HG02885 (cell line): ENCODE data around the gene FAHD1.

Experiments used
- ATAC-seq: cut with Tn5 transposase; IDR thresholded peaks from one replicate; pipeline ENCODE4 v1.9.1; 2021; ENCODE audit warnings: mild to moderate bottlenecking; ENCODE audit not compliant: unreplicated experiment, poor library complexity

Gene FAHD1

GRCh38 chr16:1826691-1827573 is at the start of gene FAHD1, which contains the start of gene HAGH:
TSS of gene FAHD1 (plus strand) at chr16:1827206. CDS start at chr16:1827239, 33 bp downstream.
TSS of gene HAGH (minus strand) at chr16:1826825. CDS start at chr16:1826787, 38 bp downstream.
- peak; percentile 86 for ATAC-seq

GRCh38 chr16:1777375-1778199 is 49.4 kb upstream of the FAHD1 start:
- no peak for ATAC-seq

- ATAC-seq, result no peak
Measured at GRCh38 chr16:1778200-1779179, 48.5 kb upstream of the FAHD1 start.

- ATAC-seq, result no peak
Measured at GRCh38 chr16:1779234-1779701, 47.7 kb upstream of the FAHD1 start.

- no peak for ATAC-seq
Measured at GRCh38 chr16:1779741-1780676, 47.0 kb upstream of the FAHD1 start.

GRCh38 chr16:1780677-1781072 is 46.3 kb upstream of the FAHD1 start:
- ATAC-seq, result no peak

GRCh38 chr16:1781254-1781653 is 45.8 kb upstream of the FAHD1 start:
- ATAC-seq, result no peak

- ATAC-seq, result no peak
Measured at GRCh38 chr16:1781758-1782407, 45.1 kb upstream of the FAHD1 start.

GRCh38 chr16:1782408-1783264 is 44.4 kb upstream of the FAHD1 start, which contains the start of the genes NUBP2 and SPSB3:
TSS of gene NUBP2 (plus strand) at chr16:1782960. CDS start at chr16:1783021, 61 bp downstream.
TSS of gene SPSB3 (minus strand) at chr16:1782571. CDS start at chr16:1781483, 1,088 bp downstream.
- peak; percentile 84 for ATAC-seq

- no peak for ATAC-seq
Measured at GRCh38 chr16:1784977-1785845, 41.8 kb upstream of the FAHD1 start.

- no peak for ATAC-seq
Measured at GRCh38 chr16:1785846-1786170, 41.2 kb upstream of the FAHD1 start.

- no peak for ATAC-seq
Measured at GRCh38 chr16:1786242-1787055, 40.6 kb upstream of the FAHD1 start.

GRCh38 chr16:1787056-1787321 is 40.0 kb upstream of the FAHD1 start:
- ATAC-seq, result no peak

- no peak for ATAC-seq
Measured at GRCh38 chr16:1787322-1788094, 39.5 kb upstream of the FAHD1 start.

GRCh38 chr16:1788095-1788707 is 38.8 kb upstream of the FAHD1 start:
- no peak for ATAC-seq
